Measurements from ENCODE around the gene TRIM10.
"Not testable (repeated sequence)": the region's sequence is repeated elsewhere in the genome, so short reads cannot be mapped to it uniquely, and the experiment has no call there.

Gene TRIM10

GRCh38 chr6:30171677-30172471, 10.9 kb upstream of the TRIM10 start:
- peak; percentile 60 for DNase-seq

GRCh38 chr6:30169658-30170614, 8.9 kb upstream of the TRIM10 start:
- peak; percentile 83 for DNase-seq

GRCh38 chr6:30168741-30169140, 7.7 kb upstream of the TRIM10 start:
- DNase-seq, result peak; percentile 64

- no peak for DNase-seq
These were observed 6.1 kb upstream of the TRIM10 start for GRCh38 chr6:30167101-30167500.

- DNase-seq, result not testable (repeated sequence)
These were observed 4.2 kb upstream of the TRIM10 start for GRCh38 chr6:30165238-30165637.

- no peak for DNase-seq
These were observed 3.7 kb upstream of the TRIM10 start for GRCh38 chr6:30164714-30165113.

- DNase-seq, result no peak
These were observed 3.1 kb upstream of the TRIM10 start for GRCh38 chr6:30163918-30164654.

- no peak for DNase-seq
These were observed 2.3 kb upstream of the TRIM10 start, which contains the start of gene TRIM15 for GRCh38 chr6:30163090-30163917. TRIM15 (plus strand) TSS chr6:30163546; CDS start chr6:30163685, 139 bp downstream.

GRCh38 chr6:30162265-30163089, 1.5 kb upstream of the TRIM10 start:
- no peak for DNase-seq

GRCh38 chr6:30160008-30160784, 815 bp downstream of the TRIM10 start:
- DNase-seq, result no peak

- no peak for DNase-seq
These were observed 2.5 kb downstream of the TRIM10 start for GRCh38 chr6:30158475-30159040.

GRCh38 chr6:30157999-30158398, 3.0 kb downstream of the TRIM10 start:
- DNase-seq, result no peak

GRCh38 chr6:30157581-30157980, 3.4 kb downstream of the TRIM10 start:
- DNase-seq, result no peak

GRCh38 chr6:30156774-30157173, 4.2 kb downstream of the TRIM10 start:
- DNase-seq, result no peak

- peak; percentile 23 for DNase-seq
These were observed 4.8 kb downstream of the TRIM10 start for GRCh38 chr6:30156262-30156599.

GRCh38 chr6:30155520-30156261, 5.3 kb downstream of the TRIM10 start:
- DNase-seq, result no peak

- no peak for DNase-seq
These were observed 6.1 kb downstream of the TRIM10 start for GRCh38 chr6:30154709-30155519.

- DNase-seq, result no peak
These were observed 7.0 kb downstream of the TRIM10 start for GRCh38 chr6:30154061-30154460.
